Erythroblast (primary cell): ENCODE results near the gene MYO15B.

Source experiments
- DNase-seq, 2 experiments: peaks; one replicate each; lab custom pipeline; 2025; lab: John Stamatoyannopoulos, UW
- GATA1 ChIP-seq: IDR thresholded peaks from 2 replicates; pipeline ENCODE4 v1.6.1; 2011; ENCODE audit warnings: low read depth, mild to moderate bottlenecking, control low read depth, low read length, moderate library complexity
- POLR2A ChIP-seq: IDR thresholded peaks from 2 replicates; pipeline ENCODE4 v1.6.1; 2011; ENCODE audit warnings: mild to moderate bottlenecking, low read length

The MYO15B gene

GRCh38 chr17:75552425-75553294 lies 34.9 kb upstream of the MYO15B start:
- no peak for DNase-seq
- TF ChIP-seq GATA1 (no peak), POLR2A (no peak)

- DNase-seq: no peak
- TF ChIP-seq POLR2A: no peak
- TF ChIP-seq GATA1: no peak
These were observed 34.1 kb upstream of the MYO15B start for GRCh38 chr17:75553295-75554110.

GRCh38 chr17:75555679-75556153 lies 31.9 kb upstream of the MYO15B start:
- DNase-seq: no peak
- TF ChIP-seq GATA1 (no peak), POLR2A (no peak)

- TF ChIP-seq GATA1: no peak
- TF ChIP-seq POLR2A: no peak
- DNase-seq: no peak
These were observed 30.3 kb upstream of the MYO15B start for GRCh38 chr17:75557075-75557851.

GRCh38 chr17:75557852-75558665 lies 29.5 kb upstream of the MYO15B start:
- TF ChIP-seq POLR2A: no peak
- no peak for TF ChIP-seq GATA1

GRCh38 chr17:75558666-75559530 lies 28.7 kb upstream of the MYO15B start:
- no peak for TF ChIP-seq GATA1
- TF ChIP-seq POLR2A: no peak
- DNase-seq: no peak

More at GRCh38 chr17:75557852-75558665, 29.5 kb upstream of the MYO15B start:
- DNase-seq: no peak

- TF ChIP-seq POLR2A (no peak), GATA1 (no peak)
- no peak for DNase-seq
These were observed 27.6 kb upstream of the MYO15B start for GRCh38 chr17:75559958-75560533.

GRCh38 chr17:75561927-75562603 lies 25.5 kb upstream of the MYO15B start:
- TF ChIP-seq POLR2A (no peak), GATA1 (no peak)
- no peak for DNase-seq

GRCh38 chr17:75563063-75563758 lies 24.4 kb upstream of the MYO15B start:
- no peak for DNase-seq
- TF ChIP-seq POLR2A: no peak
- TF ChIP-seq GATA1: no peak

- TF ChIP-seq POLR2A: no peak
- TF ChIP-seq GATA1: no peak
- no peak for DNase-seq
These were observed 23.4 kb upstream of the MYO15B start for GRCh38 chr17:75564195-75564594.
